Measurements from ENCODE around the gene USP6.
A peak's percentile ranks its signal among the peaks of the same experiment; 100 is the strongest.
"Not testable (repeated sequence)": the region's sequence is repeated elsewhere in the genome, so short reads cannot be mapped to it uniquely, and the experiment has no call there.

USP6 gene

GRCh38 chr17:5135726-5136579, 20.1 kb downstream of the USP6 start:
- DNase-seq (ENCODE audit: low read depth in 2 of 2): no peak

- not testable (repeated sequence) for DNase-seq (ENCODE audit: low read depth in 2 of 2)
These were observed 21.0 kb downstream of the USP6 start for GRCh38 chr17:5136580-5137412.

DNA sequence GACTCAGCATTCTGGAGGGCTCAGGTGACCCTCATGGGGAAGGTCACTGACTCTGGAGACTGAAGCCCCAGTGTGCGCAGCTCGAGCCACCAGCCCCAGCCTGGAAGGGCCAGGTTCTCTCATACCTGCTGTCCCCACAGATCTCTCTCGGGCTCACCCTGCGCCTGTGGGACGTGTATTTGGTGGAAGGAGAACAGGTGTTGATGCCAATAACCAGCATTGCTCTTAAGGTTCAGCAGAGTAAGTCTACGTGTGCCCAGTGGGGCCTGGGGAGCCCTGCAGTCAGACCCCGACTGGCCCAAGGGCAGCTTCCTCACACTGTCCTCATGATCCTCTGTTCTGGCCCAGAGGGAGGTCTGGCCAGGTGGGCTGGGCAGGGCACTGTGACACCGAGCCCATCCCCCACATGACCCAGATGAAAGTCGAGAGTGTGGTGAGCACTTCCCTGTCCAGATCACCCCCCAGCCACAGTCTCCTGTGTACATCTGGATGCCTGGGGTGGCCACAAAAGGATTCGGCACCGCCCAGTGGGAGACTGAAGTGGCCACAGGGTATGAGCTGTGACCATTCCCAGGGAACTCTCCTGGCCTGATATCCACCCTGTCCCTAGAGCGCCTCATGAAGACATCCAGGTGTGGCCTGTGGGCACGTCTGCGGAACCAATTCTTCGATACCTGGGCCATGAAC, 21.8 kb downstream of the USP6 start:
- DNase-seq (ENCODE audit: low read depth in 2 of 2): not testable (repeated sequence)

DNA sequence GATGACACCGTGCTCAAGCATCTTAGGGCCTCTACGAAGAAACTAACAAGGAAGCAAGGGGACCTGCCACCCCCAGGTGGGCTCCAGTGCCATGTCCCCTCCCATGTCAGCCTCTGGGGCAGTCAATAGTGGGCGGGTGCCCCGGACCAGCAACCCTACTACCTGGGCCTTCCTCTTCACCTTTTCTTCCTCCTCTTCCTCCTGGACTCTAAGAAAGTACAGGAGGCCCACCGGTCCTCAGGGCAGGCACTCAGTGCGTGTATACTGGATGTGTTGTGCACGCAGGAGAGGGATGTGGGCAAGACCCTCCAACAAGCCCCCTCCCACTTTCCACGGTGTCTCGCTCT, 22.3 kb downstream of the USP6 start:
- not testable (repeated sequence) for DNase-seq (ENCODE audit: low read depth in 2 of 2)

DNA sequence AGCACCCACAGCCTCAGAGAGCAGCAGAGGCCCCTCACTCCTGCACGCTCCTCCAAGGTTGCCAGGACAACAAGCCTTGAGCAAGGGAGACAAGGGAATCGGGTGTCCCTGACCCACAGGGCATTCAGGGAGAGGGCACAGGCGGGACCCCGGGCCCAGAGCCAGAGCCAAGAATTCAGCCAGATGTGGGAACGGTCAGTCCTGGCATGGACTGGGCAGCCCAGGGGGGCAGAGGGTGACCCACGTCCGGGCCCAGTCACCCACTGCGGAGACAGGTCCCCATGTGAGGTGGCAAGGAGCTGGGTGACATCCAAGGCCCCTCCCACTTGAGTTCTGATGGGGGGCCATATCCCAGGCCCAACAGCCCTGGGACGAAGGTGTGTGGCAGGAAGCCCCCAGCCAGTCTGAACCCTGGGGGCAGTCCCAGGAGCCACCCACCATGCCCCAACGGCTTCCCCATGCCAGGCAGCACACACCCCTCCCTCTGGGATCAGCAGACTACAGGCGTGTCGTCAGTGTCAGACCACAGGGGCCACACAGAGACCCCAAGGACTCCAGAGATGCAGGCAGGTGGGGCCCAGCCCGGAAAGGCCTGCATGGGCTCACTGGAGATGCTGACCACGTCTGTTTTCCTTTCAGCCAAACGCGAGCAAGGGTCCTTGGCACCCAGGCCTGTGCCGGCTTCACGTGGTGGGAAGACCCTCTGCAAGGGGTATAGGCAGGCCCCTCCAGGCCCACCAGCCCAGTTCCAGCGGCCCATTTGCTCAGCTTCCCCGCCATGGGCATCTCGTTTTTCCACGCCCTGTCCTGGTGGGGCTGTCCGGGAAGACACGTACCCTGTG, 23.0 kb downstream of the USP6 start:
- DNase-seq (ENCODE audit: low read depth in 2 of 2): no peak

- DNase-seq (ENCODE audit: low read depth in 2 of 2): no peak
These were observed 23.6 kb downstream of the USP6 start for GRCh38 chr17:5139458-5139732.

- DNase-seq (ENCODE audit: low read depth in 2 of 2): not testable (repeated sequence)
These were observed 27.0 kb downstream of the USP6 start for GRCh38 chr17:5142877-5143276.

DNA sequence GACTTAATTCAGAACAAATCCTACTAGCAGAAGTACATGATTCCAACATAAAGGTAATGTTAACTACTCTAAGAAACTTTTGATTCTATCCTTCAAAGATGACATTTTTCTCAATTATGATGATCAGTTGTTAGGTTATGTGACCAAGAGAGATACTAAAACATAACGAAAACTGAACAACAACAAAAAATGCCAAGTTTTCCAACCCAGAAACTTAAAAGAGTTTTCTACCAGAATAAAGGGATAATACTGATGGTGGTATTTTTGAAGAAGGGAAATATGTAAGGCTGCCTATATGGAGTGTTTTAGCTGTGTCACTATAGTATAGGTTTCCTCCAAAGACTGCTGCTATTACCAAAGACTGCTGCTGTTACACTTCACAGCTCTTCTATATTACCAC, 30.3 kb downstream of the USP6 start:
- not testable (repeated sequence) for DNase-seq (ENCODE audit: low read depth in 2 of 2)

DNA sequence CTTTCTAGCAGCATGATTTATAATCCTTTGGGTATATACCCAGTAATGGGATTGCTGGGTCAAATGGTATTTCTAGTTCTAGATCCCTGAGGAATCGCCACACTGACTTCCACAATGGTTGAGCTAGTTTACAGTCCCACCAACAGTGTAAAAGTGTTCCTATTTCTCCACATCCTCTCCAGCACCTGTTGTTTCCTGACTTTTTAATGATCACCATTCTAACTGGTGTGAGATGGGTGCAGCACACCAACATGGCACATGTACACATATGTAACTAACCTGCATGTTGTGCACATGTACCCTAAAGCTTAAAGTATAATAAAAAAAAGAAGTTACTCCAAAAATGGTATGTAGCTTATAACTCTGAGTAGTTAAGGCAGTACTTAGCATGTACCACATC, 44.9 kb downstream of the USP6 start:
- DNase-seq (ENCODE audit: low read depth in 2 of 2): not testable (repeated sequence)

- DNase-seq (ENCODE audit: low read depth in 2 of 2): not testable (repeated sequence)
These were observed 46.0 kb downstream of the USP6 start for GRCh38 chr17:5161793-5162192.

GRCh38 chr17:5164436-5164835, 48.6 kb downstream of the USP6 start:
- DNase-seq (ENCODE audit: low read depth in 2 of 2): no peak

DNA sequence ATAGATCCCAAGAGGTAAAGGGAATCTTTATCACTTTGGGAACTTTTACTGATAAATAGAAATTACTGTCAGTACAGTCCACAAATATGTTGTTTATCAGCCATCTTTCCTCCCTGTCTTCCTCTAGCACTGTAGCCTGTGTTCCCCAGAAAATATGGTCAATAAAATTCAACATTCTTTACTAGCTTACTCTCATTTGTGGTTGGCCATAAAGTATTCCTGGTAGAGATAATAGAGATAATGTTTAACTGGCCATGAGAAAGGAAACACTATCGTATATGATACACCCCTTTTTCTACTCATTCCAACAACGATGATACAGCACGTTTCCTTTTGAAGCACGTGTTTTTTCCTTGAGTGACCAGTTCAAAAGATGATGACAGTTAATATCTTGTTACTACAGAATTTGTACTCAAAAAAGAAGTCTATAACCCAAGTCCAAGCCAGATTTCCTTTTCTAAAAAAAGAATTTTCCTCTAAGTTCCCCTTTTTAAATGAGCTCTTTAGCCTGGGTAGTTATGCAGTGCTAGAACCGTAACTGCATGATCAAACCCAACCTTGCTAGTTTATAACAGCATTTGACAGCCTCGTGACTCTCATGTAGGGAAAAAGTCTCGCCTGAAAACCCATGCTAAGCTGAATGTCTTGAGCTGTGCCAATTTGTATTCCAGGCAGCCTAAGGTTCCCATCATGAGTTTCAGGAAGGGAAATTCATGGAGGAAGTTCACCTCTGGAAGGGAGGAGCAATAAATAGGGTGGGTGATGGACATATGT, 50.1 kb downstream of the USP6 start:
- not testable (repeated sequence) for DNase-seq (ENCODE audit: low read depth in 2 of 2)

GRCh38 chr17:5175027-5175426, 59.2 kb downstream of the USP6 start:
- not testable (repeated sequence) for DNase-seq (ENCODE audit: low read depth in 2 of 2)

DNA sequence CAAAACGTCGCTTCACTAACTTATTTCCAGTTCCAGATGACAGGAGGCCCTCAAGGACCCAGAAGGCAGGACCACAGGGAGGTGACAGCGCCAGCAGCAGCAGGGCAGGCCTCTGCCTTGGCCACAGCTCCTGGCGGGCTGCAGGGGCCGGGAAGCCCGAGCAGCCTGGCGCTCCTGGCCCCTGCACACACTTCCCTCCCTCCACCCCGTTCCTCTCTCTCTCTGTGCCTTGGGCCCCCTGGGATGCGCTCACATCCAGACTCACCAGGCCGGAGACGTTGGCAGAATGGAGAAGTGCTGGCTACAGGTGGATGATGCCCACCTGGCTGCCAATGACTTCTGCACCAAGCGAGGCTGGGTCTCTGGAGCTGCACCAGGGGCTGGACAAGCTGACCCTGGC, 63.2 kb downstream of the USP6 start:
- DNase-seq (ENCODE audit: low read depth in 2 of 2): no peak

DNA sequence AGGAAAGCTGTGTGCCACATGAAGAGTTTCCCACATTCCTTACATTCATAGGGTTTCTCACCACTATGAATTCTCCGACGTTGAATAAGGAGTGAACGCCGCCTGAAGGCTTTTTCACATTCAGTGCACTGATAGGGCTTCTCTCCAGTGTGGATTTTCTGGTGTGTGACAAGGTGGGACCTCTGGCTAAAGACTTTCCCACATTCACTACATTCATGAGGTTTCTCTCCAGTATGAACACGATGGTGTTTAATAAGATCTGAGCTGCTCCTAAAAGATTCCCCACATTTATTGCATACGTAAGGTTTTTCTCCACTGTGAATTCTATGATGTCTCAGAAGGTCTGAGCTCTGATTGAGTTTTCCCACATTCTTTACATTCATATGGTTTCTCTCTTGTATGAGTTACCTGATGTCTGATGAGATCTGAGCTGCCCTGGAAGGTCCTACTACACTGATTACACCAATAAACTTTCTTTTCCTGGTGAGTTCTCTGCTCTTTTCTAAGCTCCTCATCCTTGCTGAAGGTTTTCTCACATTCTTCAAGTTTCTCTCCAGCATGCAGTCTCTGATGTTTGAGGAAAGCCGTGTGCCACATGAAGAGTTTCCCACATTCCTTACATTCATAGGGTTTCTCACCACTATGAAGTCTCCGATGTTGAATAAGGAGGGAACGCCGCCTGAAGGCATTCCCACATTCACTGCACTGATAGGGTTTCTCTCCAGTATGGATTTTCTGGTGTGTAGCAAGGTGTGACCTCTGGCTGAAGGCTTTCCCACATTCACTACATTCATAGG, 65.9 kb downstream of the USP6 start:
- no peak for DNase-seq (ENCODE audit: low read depth in 2 of 2)

DNA sequence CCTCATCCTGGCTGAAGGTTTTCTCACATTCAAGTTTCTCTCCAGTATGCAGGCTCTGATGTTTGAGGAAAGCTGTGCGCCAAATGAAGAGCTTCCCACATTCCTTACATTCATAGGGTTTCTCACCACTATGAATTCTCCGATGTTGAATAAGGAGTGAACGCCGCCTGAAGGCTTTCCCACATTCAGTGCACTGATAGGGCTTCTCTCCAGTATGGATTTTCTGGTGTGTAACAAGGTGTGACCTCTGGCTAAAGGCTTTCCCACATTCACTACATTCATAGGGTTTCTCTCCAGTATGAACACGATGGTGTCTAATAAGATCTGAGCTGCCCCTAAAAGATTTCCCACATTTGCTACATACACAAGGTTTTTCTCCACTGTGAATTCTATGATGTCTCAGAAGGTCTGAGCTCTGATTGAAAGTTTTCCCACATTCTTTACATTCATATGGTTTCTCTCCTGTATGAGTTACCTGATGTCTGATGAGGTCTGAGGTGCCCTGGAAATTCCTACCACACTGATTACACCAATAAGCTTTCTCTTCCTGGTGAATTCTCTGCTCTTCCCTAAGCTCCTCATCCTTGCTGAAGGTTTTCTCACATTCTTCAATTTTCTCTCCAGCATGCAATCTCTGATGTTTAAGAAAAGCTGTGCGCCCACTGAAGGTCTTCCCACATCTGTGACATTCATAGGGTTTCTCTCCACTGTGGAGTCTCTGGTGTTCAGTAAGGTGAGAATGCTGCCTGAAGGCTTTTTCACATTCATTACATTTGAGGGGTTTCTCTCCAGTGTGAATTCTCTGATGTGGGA, 67.0 kb downstream of the USP6 start:
- DNase-seq (ENCODE audit: low read depth in 2 of 2): no peak

GRCh38 chr17:5183410-5183793, 67.6 kb downstream of the USP6 start:
- DNase-seq (ENCODE audit: low read depth in 2 of 2): no peak

GRCh38 chr17:5184288-5184687, 68.5 kb downstream of the USP6 start:
- peak; percentile 6 to 16 for DNase-seq (ENCODE audit: low read depth in 2 of 2)

Data from stimulated activated CD8-positive, alpha-beta memory T cell treated with anti-CD3 and anti-CD28 coated beads, Interleukin-15, amount 100 ng/mL, for 4 hours (primary cell).